ENCODE measurements around the gene ABHD16A. TPM values are rescaled to one million over a fixed set of nuclear protein-coding genes. Genes with fewer than 3 reads are reported as not detected.
"Not testable (repeated sequence)": the region's sequence is repeated elsewhere in the genome, so short reads cannot be mapped to it uniquely, and the experiment has no call there.

ABHD16A gene
- total and polyA plus RNA-seq, 8 donors: 15.1 to 122 (median 46.8) TPM

DNA sequence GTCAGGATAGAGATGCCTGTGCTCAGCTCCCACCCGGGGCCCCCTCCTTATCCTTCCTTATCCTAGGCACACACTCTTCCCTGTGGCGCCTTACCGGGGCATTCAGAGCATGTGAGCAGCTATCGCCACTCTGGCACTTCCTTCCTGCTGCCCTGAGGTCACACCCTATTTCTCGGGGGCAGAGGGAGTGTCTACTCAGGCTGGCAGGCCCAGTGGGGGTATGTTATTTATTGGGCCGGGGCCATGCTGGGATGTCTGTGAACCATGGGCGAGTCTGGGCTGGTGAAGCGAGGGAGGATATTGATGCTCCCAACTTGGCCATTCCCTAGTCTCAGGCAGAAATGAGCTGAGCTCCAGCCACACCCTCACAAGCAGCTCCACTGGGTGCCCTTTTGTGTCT is 8.1 kb upstream of the ABHD16A start:
- H3K9me3 ChIP-seq: no peaks in the 10 kb centered on the region
- no peaks in the 10 kb centered on the region for H3K36me3 ChIP-seq
- no peak overlapping the region for H3K27ac ChIP-seq
- TF ChIP-seq CTCF (IDR thresholded peaks at IDR 0.05) (no peak), POLR2A (IDR thresholded peaks at IDR 0.05) (no peak), EP300 (IDR thresholded peaks at IDR 0.05) (no peak), POLR2AphosphoS5 (IDR thresholded peaks at IDR 0.05) (no peak)
- intact Hi-C loops (cut with DNase I; ENCODE audit: low total_unique reads): no loop called here
- WGBS, 5 donors: 33 to 45% (median 39%) methylated on average over 6 to 8 of the region's 8 CpGs
- H3K4me3 ChIP-seq: no peak overlapping the region
- H3K27me3 ChIP-seq: peaks cover 0 to 4% (median 0%) of the 10 kb centered on the region in 3 donors
- H3K4me1 ChIP-seq: peaks cover 0 to 10% (median 0%) of the 10 kb centered on the region in 4 donors
- DNase-seq: peak in 1 of 2 donors; percentile 68

GRCh38 chr6:31710523-31711219 is 7.5 kb upstream of the ABHD16A start:
- peaks cover 0 to 10% (median 0%) of the 10 kb centered on the region in 4 donors for H3K4me1 ChIP-seq
- H3K36me3 ChIP-seq: no peaks in the 10 kb centered on the region
- no peak overlapping the region for H3K4me3 ChIP-seq
- peak in 1 of 2 donors; percentile 4 for DNase-seq
- intact Hi-C loops (cut with DNase I; ENCODE audit: low total_unique reads): no loop called here
- TF ChIP-seq EP300 (IDR thresholded peaks at IDR 0.05) (no peak), CTCF (IDR thresholded peaks at IDR 0.05) (no peak), POLR2AphosphoS5 (IDR thresholded peaks at IDR 0.05) (no peak), POLR2A (IDR thresholded peaks at IDR 0.05) (no peak)
- H3K9me3 ChIP-seq: no peaks in the 10 kb centered on the region
- H3K27ac ChIP-seq: no peak overlapping the region
- WGBS, 5 donors: 60 to 73% (median 70%) methylated on average over 5 of the region's 5 CpGs
- H3K27me3 ChIP-seq: peaks cover 0 to 4% (median 0%) of the 10 kb centered on the region in 3 donors

GRCh38 chr6:31709157-31709556 is 6.0 kb upstream of the ABHD16A start:
- H3K36me3 ChIP-seq; intact Hi-C loops (cut with DNase I; ENCODE audit: low total_unique reads); DNase-seq; H3K9me3 ChIP-seq; H3K27me3 ChIP-seq; H3K4me3 ChIP-seq; H3K27ac ChIP-seq: not testable (repeated sequence)
- H3K4me1 ChIP-seq: peaks cover 0 to 10% (median 0%) of the 10 kb centered on the region in 4 donors
- 89 to 94% (median 93%) methylated on average over 11 of the region's 11 CpGs for WGBS, 5 donors

- Histone ChIP-seq H3K4me1 (peaks cover 0 to 18% (median 6%) of the 10 kb centered on the region in 4 donors), H3K27me3 (peaks cover 0 to 4% (median 0%) of the 10 kb centered on the region in 3 donors), H3K9me3 (no peaks in the 10 kb centered on the region), H3K36me3 (no peaks in the 10 kb centered on the region), H3K27ac (no peak overlapping the region), H3K4me3 (no peak overlapping the region)
- no peak for DNase-seq
- TF ChIP-seq CTCF (IDR thresholded peaks at IDR 0.05) (no peak), POLR2AphosphoS5 (IDR thresholded peaks at IDR 0.05) (no peak), POLR2A (IDR thresholded peaks at IDR 0.05) (no peak), EP300 (IDR thresholded peaks at IDR 0.05) (no peak)
- intact Hi-C loops (cut with DNase I; ENCODE audit: low total_unique reads): no loop called here
- WGBS, 5 donors: 89 to 98% (median 96%) methylated on average over 3 of the region's 3 CpGs
Observed at GRCh38 chr6:31708224-31708623, 5.1 kb upstream of the ABHD16A start.

DNA sequence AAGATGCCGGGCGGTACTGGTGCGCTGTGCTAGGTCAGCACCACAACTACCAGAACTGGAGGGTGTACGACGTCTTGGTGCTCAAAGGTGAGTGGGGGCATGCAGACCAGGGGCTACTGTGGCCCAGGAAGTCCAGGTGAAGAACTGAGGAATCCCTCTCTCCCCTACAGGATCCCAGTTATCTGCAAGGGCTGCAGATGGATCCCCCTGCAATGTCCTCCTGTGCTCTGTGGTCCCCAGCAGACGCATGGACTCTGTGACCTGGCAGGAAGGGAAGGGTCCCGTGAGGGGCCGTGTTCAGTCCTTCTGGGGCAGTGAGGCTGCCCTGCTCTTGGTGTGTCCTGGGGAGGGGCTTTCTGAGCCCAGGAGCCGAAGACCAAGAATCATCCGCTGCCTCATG is 4.6 kb upstream of the ABHD16A start:
- Histone ChIP-seq H3K9me3 (no peaks in the 10 kb centered on the region), H3K36me3 (no peaks in the 10 kb centered on the region), H3K27me3 (peaks cover 0 to 4% (median 0%) of the 10 kb centered on the region in 3 donors), H3K4me3 (no peak overlapping the region), H3K27ac (no peak overlapping the region), H3K4me1 (peaks cover 0 to 18% (median 6%) of the 10 kb centered on the region in 4 donors)
- DNase-seq: no peak
- intact Hi-C loops (cut with DNase I; ENCODE audit: low total_unique reads): no loop called here
- TF ChIP-seq POLR2A (IDR thresholded peaks at IDR 0.05) (no peak), EP300 (IDR thresholded peaks at IDR 0.05) (no peak), CTCF (IDR thresholded peaks at IDR 0.05) (no peak), POLR2AphosphoS5 (IDR thresholded peaks at IDR 0.05) (no peak)
- WGBS, 5 donors: 81 to 95% (median 88%) methylated on average over 9 to 10 of the region's 10 CpGs
